ENCODE data around the gene NELFE.
"Not testable (repeated sequence)": the region's sequence is repeated elsewhere in the genome, so short reads cannot be mapped to it uniquely, and the experiment has no call there.

- not testable (repeated sequence) for TF ChIP-seq CTCF (conservative IDR thresholded peaks at IDR 0.05; ENCODE audit: low read length); EZH2phosphoT487 (IDR thresholded peaks at IDR 0.05; ENCODE audit: borderline replicate concordance, low read depth, low read length)
Observed at GRCh38 chr6:31996385-31996784, 37.6 kb upstream of the NELFE start.
